ENCODE data around the gene STAG2. TPM values are rescaled to one million over a fixed set of nuclear protein-coding genes. Genes with fewer than 3 reads are reported as not detected.

The STAG2 gene
- total and polyA plus RNA-seq, 8 donors: 47.8 to 142 (median 114) TPM

GRCh38 chrX:123973921-123974320, 12.4 kb downstream of the STAG2 start:
- H3K27me3 ChIP-seq: no peaks in the 10 kb centered on the region
- H3K36me3 ChIP-seq: no peaks in the 10 kb centered on the region
- no peak overlapping the region for H3K4me3 ChIP-seq
- H3K9me3 ChIP-seq: no peaks in the 10 kb centered on the region
- ATAC-seq (no peak), DNase-seq (no peak)
- TF ChIP-seq CTCF (IDR thresholded peaks at IDR 0.05): no peak
- no peak overlapping the region for H3K27ac ChIP-seq
- H3K4me1 ChIP-seq: peaks cover 6 to 57% of the 10 kb centered on the region in 2 donors
- intact Hi-C loops (cut with DNase I): no loop called here

DNA sequence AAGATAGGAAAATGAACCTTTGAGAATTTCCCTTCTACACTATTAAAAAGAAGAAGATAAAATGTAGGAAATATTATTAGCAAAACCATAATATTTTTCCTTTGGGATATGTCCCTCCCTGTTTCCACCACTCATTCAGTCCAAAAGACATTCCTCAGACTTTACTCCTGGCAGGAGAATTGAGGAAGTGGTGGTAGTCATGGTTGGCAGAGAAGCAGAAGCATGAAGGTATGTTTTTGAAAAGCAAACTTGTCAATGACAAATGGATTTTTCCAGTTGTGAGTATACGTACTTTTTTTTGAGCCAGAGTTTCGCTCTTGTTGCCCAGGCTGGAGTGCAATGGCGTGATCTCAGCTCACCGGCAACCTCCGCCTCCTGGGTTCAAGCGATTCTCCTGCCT, 13.7 kb downstream of the STAG2 start:
- H3K4me3 ChIP-seq: no peak overlapping the region
- no peak for TF ChIP-seq CTCF (IDR thresholded peaks at IDR 0.05)
- intact Hi-C loops (cut with DNase I): no loop called here
- H3K4me1 ChIP-seq: peaks cover 6 to 46% of the 10 kb centered on the region in 2 donors
- no peaks in the 10 kb centered on the region for H3K27me3 ChIP-seq
- no peaks in the 10 kb centered on the region for H3K36me3 ChIP-seq
- ATAC-seq: no peak
- DNase-seq: no peak
- H3K9me3 ChIP-seq: no peaks in the 10 kb centered on the region
- no peak overlapping the region for H3K27ac ChIP-seq

- peak; percentile 77 for ATAC-seq
- H3K27ac ChIP-seq: no peak overlapping the region
- no peaks in the 10 kb centered on the region for H3K36me3 ChIP-seq
- no peak overlapping the region for H3K4me3 ChIP-seq
- intact Hi-C loops (cut with DNase I): no loop called here
- no peak for DNase-seq
- H3K27me3 ChIP-seq: no peaks in the 10 kb centered on the region
- TF ChIP-seq CTCF (IDR thresholded peaks at IDR 0.05): peak in 1 of 2 donors; percentile 19
- H3K4me1 ChIP-seq: peaks cover 1 to 43% of the 10 kb centered on the region in 2 donors
- no peaks in the 10 kb centered on the region for H3K9me3 ChIP-seq
Observed at GRCh38 chrX:123976706-123977316, 15.3 kb downstream of the STAG2 start.

DNA sequence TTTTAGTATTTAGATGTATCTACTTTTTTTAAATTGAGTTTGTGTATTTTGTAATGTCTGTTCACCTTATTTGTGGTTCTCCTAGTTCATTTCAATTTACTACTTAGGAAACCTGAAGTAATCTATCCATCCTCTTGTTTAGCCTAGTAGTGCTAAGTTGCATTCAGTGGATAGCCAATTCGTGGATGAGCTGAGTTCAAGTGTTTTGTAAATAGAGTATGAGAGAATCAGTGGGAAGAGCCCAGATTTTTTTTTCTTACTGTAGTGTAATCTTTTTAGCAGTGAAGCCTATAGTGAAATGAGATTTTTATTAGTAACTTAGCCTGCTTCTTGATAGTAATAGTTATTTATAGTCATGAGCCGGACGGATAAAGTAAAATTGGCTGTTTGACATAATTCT, 21.7 kb downstream of the STAG2 start:
- Histone ChIP-seq H3K9me3 (no peaks in the 10 kb centered on the region), H3K27me3 (no peaks in the 10 kb centered on the region), H3K27ac (no peak overlapping the region), H3K4me1 (peaks cover 0 to 2% of the 10 kb centered on the region in 2 donors), H3K4me3 (no peak overlapping the region), H3K36me3 (no peaks in the 10 kb centered on the region)
- TF ChIP-seq CTCF (IDR thresholded peaks at IDR 0.05): no peak
- intact Hi-C loops (cut with DNase I): no loop called here
- no peak for DNase-seq
- ATAC-seq: no peak

DNA sequence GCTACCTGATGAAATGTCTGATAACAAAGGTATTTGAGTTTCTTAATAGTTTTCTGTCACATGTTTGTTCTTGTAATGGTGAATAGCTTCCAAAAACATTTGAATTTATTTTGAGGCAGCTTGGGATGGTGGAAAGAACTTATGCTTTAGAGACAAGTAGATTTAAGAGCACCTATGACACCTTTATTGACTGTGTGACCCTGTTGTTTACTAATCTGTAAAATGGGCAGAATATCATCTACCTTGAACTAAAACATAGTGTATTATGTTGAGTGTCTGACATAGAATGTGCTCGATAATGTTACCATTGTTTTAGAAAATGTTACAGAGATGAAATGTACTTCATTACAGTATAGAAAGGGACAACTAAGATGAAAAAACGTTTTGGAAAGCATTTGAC, 24.9 kb downstream of the STAG2 start:
- Histone ChIP-seq H3K4me1 (peaks cover 0 to 9% of the 10 kb centered on the region in 2 donors), H3K9me3 (no peaks in the 10 kb centered on the region), H3K36me3 (no peaks in the 10 kb centered on the region), H3K4me3 (no peak overlapping the region), H3K27me3 (no peaks in the 10 kb centered on the region), H3K27ac (no peak overlapping the region)
- intact Hi-C loops (cut with DNase I): no loop called here
- no peak for DNase-seq
- no peak for TF ChIP-seq CTCF (IDR thresholded peaks at IDR 0.05)
- ATAC-seq: no peak

All from left lung (tissue), 10 donors.